Adrenal gland (tissue), 12 donors: ENCODE measurements around the gene EFHB. TPM values are rescaled to one million over a fixed set of nuclear protein-coding genes. Genes with fewer than 3 reads are reported as not detected.
A peak's percentile ranks its signal among the peaks of the same experiment; 100 is the strongest.
"Not testable (repeated sequence)": the region's sequence is repeated elsewhere in the genome, so short reads cannot be mapped to it uniquely, and the experiment has no call there.

Experiments
- DNase-seq, 7 donors: peaks; one replicate each; pipeline ENCODE4 v3.0.0-alpha.2; 2019 to 2020
- H3K27ac ChIP-seq, 5 donors: fragments of 200-600 bp; sonication (generic) in 4 of 5; 1 replicate in 3 of 5; 2 replicates in 2 of 5; pipeline versions ENCODE4 v1.5.1 to v1.8.0; 2016 to 2020; ENCODE audit warnings: mild to moderate bottlenecking in 1 of 5
- H3K27me3 ChIP-seq: fragments of 200-600 bp; 2 replicates; pipeline ENCODE4 v1.8.0; 2021
- H3K36me3 ChIP-seq, 2 donors: fragments of 200-600 bp; replicated peaks in 1 of 2; 1 replicate in 1 of 2; 2 replicates in 1 of 2; pipeline versions ENCODE4 v1.5.1 to v1.8.0; 2018 to 2022
- H3K4me1 ChIP-seq, 2 donors: fragments of 200-600 bp; replicated peaks in 1 of 2; 1 replicate in 1 of 2; 2 replicates in 1 of 2; pipeline versions ENCODE4 v1.5.1 to v1.8.0; 2018 to 2021
- H3K4me3 ChIP-seq, 4 donors: fragments of 200-600 bp; sonication (generic) in 3 of 4; one replicate each; pipeline ENCODE4 v1.5.1; 2016 to 2018
- H3K9me3 ChIP-seq, 3 donors: fragments of 200-600 bp; sonication (generic) in 1 of 3; replicated peaks in 1 of 3; 1 replicate in 2 of 3; 2 replicates in 1 of 3; pipeline versions ENCODE4 v1.5.1 to v1.8.0; 2016 to 2021
- POLR2A ChIP-seq, 2 donors: fragments of 450-650 bp; IDR thresholded peaks; one replicate each; pipeline ENCODE4 v1.6.1; 2017; ENCODE audit warnings: antibody characterized with exemption in 2 of 2, mild to moderate bottlenecking in 2 of 2, moderate library complexity in 1 of 2
- WGBS, 4 donors: extraction: QIAGEN DNeasy Blood & Tissue Kit in 2 of 4; methylation state at CpG; one replicate each; pipeline versions ENCODE4 v1.1.5 to v1.1.7; 2013 to 2017; 5-methylcytosine and 5-hydroxymethylcytosine counted together
- intact Hi-C, 2 donors: fragments of 100-400 bp; cut with DNase I; formaldehyde crosslinking; loops; one replicate each; pipeline versions ENCODE4 v1.14.1 to v1.15.0; 2022 to 2023
- polyA plus RNA-seq, 3 donors: library from polyadenylated mRNA; stranded (reverse); fragments of 200-250 nt in 2 of 3; fragments of 350-450 nt in 1 of 3; fragmentation: Illumina TruSeq in 1 of 3; extraction: RNeasy Lipid Tissue Mini Kit (QIAGEN cat#74804) in 1 of 3; gene quantifications; one replicate each; pipeline ENCODE4 v1.2.3, GENCODE V29; 2013 to 2014
- total RNA-seq, 9 donors: library from RNA; depleted of rRNA in 4 of 9; stranded (reverse); fragments of >200 nt in 4 of 9; fragments of 120-200 nt in 1 of 9; fragmentation: NEBNext Ultra II Directional in 1 of 9; extraction: Animal tissue kit (Norgen Biotek cat#: 25700) in 1 of 9; gene quantifications; one replicate each; pipeline versions ENCODE4 v1.1.0 to v1.2.4, GENCODE V29; 2013 to 2023
- TF ChIP-seq, protein P1 (sequence below), 6 experiments: fragments of 450-650 bp in 4 of 6; fragments of 200-600 bp in 2 of 6; sonication (generic) in 1 of 6; IDR thresholded peaks; 1 replicate in 5 of 6; 2 replicates in 1 of 6; pipeline versions ENCODE4 v1.5.1 to v1.8.0; 2016 to 2021; ENCODE audit warnings: antibody characterized with exemption in 6 of 6, mild to moderate bottlenecking in 2 of 6, moderate library complexity in 1 of 6
- donor health status: healthy with polysubstance abuse.
- donor health status: Bipolar disorder and iron deficiency.
- donor health status: DM: yes; HTN: yes; CAD: no.
- donor health status: DM: no; HTN: no; CAD: no.
- donor health status: DM: no; HTN: no; CAD: no.
- donor health status: DM: yes; HTN: yes; CAD: no.

Gene EFHB
- total and polyA plus RNA-seq, 12 donors = 0.29 to 10.6 (median 2.4) TPM; not detected in 1

DNA sequence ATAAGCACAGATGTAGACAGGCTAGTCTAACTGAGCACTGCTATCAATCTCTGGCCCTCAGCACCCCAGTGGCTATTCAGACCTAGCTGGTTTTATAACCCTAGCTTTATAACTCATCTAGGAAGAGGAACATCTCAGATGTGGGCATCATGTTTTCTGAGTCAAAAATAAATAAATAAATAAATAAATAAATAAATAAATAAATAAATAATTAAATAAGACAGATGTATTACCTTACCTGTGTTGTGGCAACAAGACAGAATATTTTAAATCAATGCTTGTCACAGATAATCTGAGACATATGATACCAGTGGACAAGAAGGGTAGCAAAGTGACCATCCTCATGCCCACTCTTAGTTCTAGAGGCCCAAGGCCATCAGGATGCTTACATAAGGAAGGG lies 52.2 kb downstream of the EFHB start:
- no peak for TF ChIP-seq POLR2A (IDR thresholded peaks at IDR 0.05)
- TF ChIP-seq, protein P1, sequence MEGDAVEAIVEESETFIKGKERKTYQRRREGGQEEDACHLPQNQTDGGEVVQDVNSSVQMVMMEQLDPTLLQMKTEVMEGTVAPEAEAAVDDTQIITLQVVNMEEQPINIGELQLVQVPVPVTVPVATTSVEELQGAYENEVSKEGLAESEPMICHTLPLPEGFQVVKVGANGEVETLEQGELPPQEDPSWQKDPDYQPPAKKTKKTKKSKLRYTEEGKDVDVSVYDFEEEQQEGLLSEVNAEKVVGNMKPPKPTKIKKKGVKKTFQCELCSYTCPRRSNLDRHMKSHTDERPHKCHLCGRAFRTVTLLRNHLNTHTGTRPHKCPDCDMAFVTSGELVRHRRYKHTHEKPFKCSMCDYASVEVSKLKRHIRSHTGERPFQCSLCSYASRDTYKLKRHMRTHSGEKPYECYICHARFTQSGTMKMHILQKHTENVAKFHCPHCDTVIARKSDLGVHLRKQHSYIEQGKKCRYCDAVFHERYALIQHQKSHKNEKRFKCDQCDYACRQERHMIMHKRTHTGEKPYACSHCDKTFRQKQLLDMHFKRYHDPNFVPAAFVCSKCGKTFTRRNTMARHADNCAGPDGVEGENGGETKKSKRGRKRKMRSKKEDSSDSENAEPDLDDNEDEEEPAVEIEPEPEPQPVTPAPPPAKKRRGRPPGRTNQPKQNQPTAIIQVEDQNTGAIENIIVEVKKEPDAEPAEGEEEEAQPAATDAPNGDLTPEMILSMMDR (IDR thresholded peaks at IDR 0.05) = no peak
- Histone ChIP-seq H3K4me1 (no peaks in the 10 kb centered on the region), H3K4me3 (no peak overlapping the region), H3K27ac (no peak overlapping the region), H3K9me3 (no peaks in the 10 kb centered on the region), H3K36me3 (no peaks in the 10 kb centered on the region), H3K27me3 (no peaks in the 10 kb centered on the region)
- intact Hi-C loops = no loop called here
- no peak for DNase-seq

DNA sequence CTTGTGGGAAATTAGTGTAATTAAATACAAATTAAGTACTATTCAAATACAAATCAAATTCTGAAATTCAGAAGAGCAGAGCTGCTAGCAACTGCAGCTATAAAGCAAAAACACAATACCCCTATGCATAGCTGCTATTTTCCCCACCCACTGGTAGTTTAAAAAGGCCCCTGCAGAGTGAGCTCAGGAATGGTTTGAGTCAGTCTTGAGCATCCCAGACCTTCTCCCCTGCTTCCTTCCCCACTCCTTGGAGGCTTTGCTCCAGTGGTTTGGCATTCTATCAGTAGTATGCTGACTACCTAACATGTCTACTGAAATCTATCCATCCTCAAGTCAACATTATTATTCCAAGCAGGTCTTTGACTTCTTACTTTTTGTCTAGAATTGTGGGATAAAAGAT lies 53.0 kb downstream of the EFHB start:
- H3K4me3 ChIP-seq = no peak overlapping the region
- TF ChIP-seq POLR2A (IDR thresholded peaks at IDR 0.05) = no peak
- TF ChIP-seq, protein P1 (IDR thresholded peaks at IDR 0.05) = no peak
- no peaks in the 10 kb centered on the region for H3K9me3 ChIP-seq
- no peaks in the 10 kb centered on the region for H3K4me1 ChIP-seq
- no peaks in the 10 kb centered on the region for H3K36me3 ChIP-seq
- intact Hi-C loops = no loop called here
- no peak for DNase-seq
- no peak overlapping the region for H3K27ac ChIP-seq
- H3K27me3 ChIP-seq = no peaks in the 10 kb centered on the region

DNA sequence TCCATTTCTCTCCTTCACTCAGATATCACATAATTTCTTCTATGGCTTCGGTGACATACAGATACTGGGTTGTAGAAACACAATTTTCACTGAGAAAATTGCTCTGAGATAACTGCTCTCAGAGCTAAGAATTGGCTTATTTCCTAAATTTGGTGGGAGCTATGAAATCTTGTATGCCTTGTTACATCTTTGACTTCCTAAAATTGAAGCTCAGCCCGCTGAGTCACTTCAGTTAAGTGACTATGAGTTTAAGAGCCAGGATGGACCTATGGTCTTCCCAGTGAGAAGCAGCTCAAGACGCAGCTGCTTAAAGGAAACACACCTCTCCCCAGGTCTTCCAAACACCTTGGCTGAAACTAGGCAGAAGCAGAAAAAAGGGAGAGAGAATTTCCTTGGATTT lies 56.4 kb downstream of the EFHB start:
- H3K27ac ChIP-seq = no peak overlapping the region
- WGBS, 4 donors = 75 to 83% (median 81%) methylated on average over 3 of the region's 3 CpGs
- no peak for DNase-seq
- no peak overlapping the region for H3K4me3 ChIP-seq
- no peaks in the 10 kb centered on the region for H3K9me3 ChIP-seq
- H3K4me1 ChIP-seq = no peaks in the 10 kb centered on the region
- H3K36me3 ChIP-seq = no peaks in the 10 kb centered on the region
- intact Hi-C loops = no loop called here
- H3K27me3 ChIP-seq = no peaks in the 10 kb centered on the region
- no peak for TF ChIP-seq POLR2A (IDR thresholded peaks at IDR 0.05)
- TF ChIP-seq, protein P1 (IDR thresholded peaks at IDR 0.05) = no peak

DNA sequence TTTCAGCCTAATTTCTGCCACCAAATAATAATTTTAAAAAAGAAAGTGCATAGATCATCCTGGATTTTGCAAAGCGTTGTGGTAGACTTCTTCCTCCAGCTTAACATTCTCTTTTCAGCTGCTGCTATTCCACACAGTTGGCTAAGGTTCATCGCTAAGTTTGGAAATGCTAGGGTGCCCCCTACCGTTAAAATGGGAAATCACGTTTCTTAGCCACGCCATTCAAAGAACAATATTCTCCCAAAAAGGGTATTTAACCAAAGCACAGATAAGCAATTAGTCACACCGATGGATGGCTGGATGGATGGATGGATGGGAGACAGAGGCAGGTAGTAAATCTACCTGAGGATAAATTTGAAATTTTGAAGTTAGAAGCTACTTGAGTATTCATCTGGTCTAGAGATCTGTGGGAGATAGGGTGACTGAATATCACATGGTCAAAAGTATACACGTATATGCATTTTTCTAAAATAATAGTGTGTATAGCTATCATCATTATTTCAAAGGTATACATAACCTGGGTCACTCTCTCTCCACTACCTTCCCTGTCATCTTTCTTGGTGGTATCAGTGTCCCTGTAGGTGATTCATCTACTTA lies 67.2 kb downstream of the EFHB start:
- DNase-seq = peak; percentile 26 to 74 (median 44)
- WGBS, 4 donors = 5 to 10% (median 8%) methylated on average over 7 of the region's 7 CpGs
- no peaks in the 10 kb centered on the region for H3K9me3 ChIP-seq
- H3K27me3 ChIP-seq = no peaks in the 10 kb centered on the region
- no peaks in the 10 kb centered on the region for H3K4me1 ChIP-seq
- intact Hi-C loops = loop anchor here in 1 of 2 donors (10.0 kb wide), 2 partner anchors 522 to 822 kb away; no protein-coding TSS in a partner anchor
- TF ChIP-seq POLR2A (IDR thresholded peaks at IDR 0.05) = no peak
- TF ChIP-seq, protein P1 (IDR thresholded peaks at IDR 0.05) = peak; percentile 58 to 75 (median 70)
- H3K36me3 ChIP-seq = no peaks in the 10 kb centered on the region
- no peak overlapping the region for H3K4me3 ChIP-seq
- H3K27ac ChIP-seq = no peak overlapping the region

DNA sequence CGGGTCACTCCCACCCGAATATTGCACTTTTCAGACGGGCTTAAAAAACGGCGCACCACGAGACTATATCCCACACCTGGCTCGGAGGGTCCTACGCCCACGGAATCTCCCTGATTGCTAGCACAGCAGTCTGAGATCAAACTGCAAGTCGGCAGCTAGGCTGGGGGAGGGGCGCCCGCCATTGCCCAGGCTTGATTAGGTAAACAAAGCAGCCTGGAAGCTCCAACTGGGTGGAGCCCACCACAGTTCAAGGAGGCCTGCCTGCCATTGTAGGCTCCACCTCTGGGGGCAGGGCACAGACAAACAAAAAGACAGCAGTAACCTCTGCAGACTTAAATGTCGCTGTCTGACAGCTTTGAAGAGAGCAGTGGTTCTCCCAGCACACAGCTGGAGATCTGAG lies 78.7 kb downstream of the EFHB start:
- H3K4me3 ChIP-seq, DNase-seq, H3K27me3 ChIP-seq, H3K9me3 ChIP-seq, H3K36me3 ChIP-seq, H3K27ac ChIP-seq, intact Hi-C loops, H3K4me1 ChIP-seq: not testable (repeated sequence)
- WGBS, 4 donors = 72 to 81% (median 77%) methylated on average over 7 to 13 of the region's 13 CpGs

DNA sequence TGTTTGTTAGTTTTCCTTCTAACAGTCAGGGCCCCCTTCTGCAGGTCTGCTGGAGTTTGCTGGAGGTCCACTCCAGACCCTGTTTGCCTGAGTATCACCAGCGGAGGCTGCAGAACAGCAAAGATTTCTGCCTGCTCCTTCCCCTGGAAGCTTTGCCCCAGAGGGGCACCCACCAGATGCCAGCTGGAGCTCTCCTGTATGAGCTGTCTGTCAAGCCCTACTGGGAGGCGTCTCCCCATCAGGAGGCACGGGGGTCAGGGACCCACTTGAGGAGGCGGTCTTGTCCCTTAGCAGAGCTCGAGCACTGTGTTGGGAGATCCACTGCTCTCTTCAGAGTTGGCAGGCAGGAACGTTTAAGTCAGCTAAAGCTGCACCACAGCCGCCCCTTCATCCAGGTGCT lies 87.4 kb downstream of the EFHB start:
- 72 to 75% (median 73%) methylated on average over 6 to 7 of the region's 7 CpGs for WGBS, 4 donors
- H3K27me3 ChIP-seq, H3K36me3 ChIP-seq, H3K4me3 ChIP-seq, H3K4me1 ChIP-seq, H3K27ac ChIP-seq, DNase-seq, H3K9me3 ChIP-seq, intact Hi-C loops: not testable (repeated sequence)
